Uterus (tissue), 2 donors: ENCODE data around the gene ZNF185.

Source experiments
- POLR2A ChIP-seq, 2 donors: fragments of 450-650 bp; IDR thresholded peaks; one replicate each; pipeline ENCODE4 v1.6.1; 2016; ENCODE audit warnings: antibody characterized with exemption in 2 of 2, mild to moderate bottlenecking in 1 of 2, moderate library complexity in 1 of 2
- TF ChIP-seq, protein P1 (sequence below), 4 experiments: fragments of 200-600 bp in 2 of 4; fragments of 450-650 bp in 2 of 4; sonication (generic) in 2 of 4; IDR thresholded peaks; one replicate each; pipeline ENCODE4 v1.5.1; 2016 to 2019; ENCODE audit warnings: antibody characterized with exemption in 4 of 4, mild to moderate bottlenecking in 2 of 4, moderate library complexity in 1 of 4

DNA sequence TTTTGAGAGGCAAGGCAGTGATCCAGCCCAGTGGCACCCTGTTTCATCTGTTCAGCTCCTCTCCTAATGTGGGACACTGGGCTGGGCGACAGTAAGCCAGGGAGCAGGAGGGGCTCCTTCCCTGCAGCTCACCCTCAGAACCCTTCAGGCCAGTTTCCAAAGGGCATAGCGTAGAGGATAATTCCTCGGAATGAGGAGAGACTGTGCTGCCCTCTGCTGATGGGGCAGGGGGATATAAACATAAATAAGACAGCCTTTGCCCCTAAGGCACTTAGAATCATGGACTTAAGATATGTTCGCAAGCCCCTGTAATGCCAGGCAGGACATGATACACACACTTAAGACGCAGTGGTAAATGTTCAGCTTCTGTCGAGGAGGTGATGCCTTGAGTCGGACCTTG is 27.9 kb upstream of the ZNF185 start:
- TF ChIP-seq, protein P1, sequence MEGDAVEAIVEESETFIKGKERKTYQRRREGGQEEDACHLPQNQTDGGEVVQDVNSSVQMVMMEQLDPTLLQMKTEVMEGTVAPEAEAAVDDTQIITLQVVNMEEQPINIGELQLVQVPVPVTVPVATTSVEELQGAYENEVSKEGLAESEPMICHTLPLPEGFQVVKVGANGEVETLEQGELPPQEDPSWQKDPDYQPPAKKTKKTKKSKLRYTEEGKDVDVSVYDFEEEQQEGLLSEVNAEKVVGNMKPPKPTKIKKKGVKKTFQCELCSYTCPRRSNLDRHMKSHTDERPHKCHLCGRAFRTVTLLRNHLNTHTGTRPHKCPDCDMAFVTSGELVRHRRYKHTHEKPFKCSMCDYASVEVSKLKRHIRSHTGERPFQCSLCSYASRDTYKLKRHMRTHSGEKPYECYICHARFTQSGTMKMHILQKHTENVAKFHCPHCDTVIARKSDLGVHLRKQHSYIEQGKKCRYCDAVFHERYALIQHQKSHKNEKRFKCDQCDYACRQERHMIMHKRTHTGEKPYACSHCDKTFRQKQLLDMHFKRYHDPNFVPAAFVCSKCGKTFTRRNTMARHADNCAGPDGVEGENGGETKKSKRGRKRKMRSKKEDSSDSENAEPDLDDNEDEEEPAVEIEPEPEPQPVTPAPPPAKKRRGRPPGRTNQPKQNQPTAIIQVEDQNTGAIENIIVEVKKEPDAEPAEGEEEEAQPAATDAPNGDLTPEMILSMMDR (IDR thresholded peaks at IDR 0.05), result no peak
- no peak for TF ChIP-seq POLR2A (IDR thresholded peaks at IDR 0.05)
